A673 (cell line): ENCODE results near the gene CYCS.

ENCODE experiments used
- EZH2 ChIP-seq: fragments of 200-600 bp; sonication (generic); IDR thresholded peaks from 2 replicates; pipeline ENCODE4 v1.6.1; 2017; ENCODE audit warnings: borderline replicate concordance, low read depth, mild to moderate bottlenecking, mixed read lengths, antibody characterized with exemption, low read length; ENCODE audit not compliant: poor library complexity, severe bottlenecking
- TF ChIP-seq, protein P1 (sequence below): fragments of 300-800, 200-600 bp; sonication (generic); conservative IDR thresholded peaks from 2 replicates; pipeline ENCODE4 v1.5.1; 2017; ENCODE audit warnings: low read depth, mild to moderate bottlenecking, antibody characterized with exemption, low read length, moderate library complexity, mixed read lengths

GRCh38 chr7:25105911-25106310 is 19.1 kb downstream of the CYCS start:
- TF ChIP-seq, protein P1, sequence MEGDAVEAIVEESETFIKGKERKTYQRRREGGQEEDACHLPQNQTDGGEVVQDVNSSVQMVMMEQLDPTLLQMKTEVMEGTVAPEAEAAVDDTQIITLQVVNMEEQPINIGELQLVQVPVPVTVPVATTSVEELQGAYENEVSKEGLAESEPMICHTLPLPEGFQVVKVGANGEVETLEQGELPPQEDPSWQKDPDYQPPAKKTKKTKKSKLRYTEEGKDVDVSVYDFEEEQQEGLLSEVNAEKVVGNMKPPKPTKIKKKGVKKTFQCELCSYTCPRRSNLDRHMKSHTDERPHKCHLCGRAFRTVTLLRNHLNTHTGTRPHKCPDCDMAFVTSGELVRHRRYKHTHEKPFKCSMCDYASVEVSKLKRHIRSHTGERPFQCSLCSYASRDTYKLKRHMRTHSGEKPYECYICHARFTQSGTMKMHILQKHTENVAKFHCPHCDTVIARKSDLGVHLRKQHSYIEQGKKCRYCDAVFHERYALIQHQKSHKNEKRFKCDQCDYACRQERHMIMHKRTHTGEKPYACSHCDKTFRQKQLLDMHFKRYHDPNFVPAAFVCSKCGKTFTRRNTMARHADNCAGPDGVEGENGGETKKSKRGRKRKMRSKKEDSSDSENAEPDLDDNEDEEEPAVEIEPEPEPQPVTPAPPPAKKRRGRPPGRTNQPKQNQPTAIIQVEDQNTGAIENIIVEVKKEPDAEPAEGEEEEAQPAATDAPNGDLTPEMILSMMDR, result no peak
- no peak for TF ChIP-seq EZH2
